HepG2 (cell line): ENCODE measurements around the gene INTS3.

ENCODE experiments used
- POLR2A ChIP-seq, 2 experiments: IDR thresholded peaks; 2 replicates each; pipeline ENCODE4 v1.6.1; 2011; ENCODE audit warnings: low read depth in 2 of 2, low read length in 2 of 2, mild to moderate bottlenecking in 1 of 2, moderate library complexity in 1 of 2; ENCODE audit not compliant: insufficient read depth in 1 of 2
- ZNF224 ChIP-seq: sonication (generic); formaldehyde crosslinking; IDR thresholded peaks from 2 replicates; pipeline ENCODE4 v1.5.0; 2020; ENCODE audit warnings: mild to moderate bottlenecking, missing genetic modification reagents
- TF ChIP-seq, protein P1 (sequence below): sonication (generic); formaldehyde crosslinking; IDR thresholded peaks from 2 replicates; pipeline ENCODE4 v1.5.0; 2020; ENCODE audit warnings: mild to moderate bottlenecking, missing genetic modification reagents, moderate library complexity

DNA sequence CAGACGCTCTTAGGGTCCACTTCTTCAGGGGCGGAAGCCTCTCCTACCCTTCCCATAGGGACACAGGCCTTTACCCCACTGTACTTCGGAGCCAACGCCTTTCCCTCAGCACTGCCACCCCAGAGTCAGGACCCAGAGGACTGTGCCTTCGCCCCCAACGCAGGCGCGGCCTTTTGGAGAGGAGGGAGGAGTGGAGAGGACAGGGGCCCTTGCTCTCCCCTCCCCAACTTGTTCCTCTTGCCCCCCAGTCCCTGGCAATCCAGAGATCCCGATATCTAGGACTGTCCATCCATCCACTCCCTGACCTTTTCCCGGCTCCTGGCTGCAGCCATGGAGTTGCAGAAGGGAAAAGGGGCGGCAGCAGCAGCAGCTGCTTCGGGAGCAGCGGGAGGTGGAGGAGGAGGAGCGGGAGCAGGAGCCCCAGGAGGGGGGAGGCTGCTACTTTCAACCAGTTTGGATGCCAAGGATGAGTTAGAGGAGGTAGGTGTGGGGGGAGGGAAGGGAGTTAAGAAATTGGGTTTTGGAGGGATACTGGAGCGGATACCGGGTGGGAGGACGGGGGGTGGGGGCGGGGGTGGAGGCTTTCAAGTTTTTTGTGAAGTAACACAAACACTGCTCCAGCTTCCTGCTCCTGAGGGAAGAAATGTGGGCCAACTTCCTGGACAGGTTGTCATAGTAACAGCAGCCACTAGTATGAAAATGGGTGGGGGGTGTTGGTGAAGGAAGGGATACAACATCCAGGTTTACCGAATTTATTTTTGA, 636 bp downstream of the INTS3 start:
- TF ChIP-seq ZNF224 (no peak), POLR2A (IDR thresholded peaks at IDR 0.05; ENCODE audit: insufficient read depth in 1 of 2, low read depth in 2 of 2, low read length in 2 of 2) (no peak)
- TF ChIP-seq, protein P1, sequence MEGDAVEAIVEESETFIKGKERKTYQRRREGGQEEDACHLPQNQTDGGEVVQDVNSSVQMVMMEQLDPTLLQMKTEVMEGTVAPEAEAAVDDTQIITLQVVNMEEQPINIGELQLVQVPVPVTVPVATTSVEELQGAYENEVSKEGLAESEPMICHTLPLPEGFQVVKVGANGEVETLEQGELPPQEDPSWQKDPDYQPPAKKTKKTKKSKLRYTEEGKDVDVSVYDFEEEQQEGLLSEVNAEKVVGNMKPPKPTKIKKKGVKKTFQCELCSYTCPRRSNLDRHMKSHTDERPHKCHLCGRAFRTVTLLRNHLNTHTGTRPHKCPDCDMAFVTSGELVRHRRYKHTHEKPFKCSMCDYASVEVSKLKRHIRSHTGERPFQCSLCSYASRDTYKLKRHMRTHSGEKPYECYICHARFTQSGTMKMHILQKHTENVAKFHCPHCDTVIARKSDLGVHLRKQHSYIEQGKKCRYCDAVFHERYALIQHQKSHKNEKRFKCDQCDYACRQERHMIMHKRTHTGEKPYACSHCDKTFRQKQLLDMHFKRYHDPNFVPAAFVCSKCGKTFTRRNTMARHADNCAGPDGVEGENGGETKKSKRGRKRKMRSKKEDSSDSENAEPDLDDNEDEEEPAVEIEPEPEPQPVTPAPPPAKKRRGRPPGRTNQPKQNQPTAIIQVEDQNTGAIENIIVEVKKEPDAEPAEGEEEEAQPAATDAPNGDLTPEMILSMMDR (CRISPR knock-in tag) = no peak
